Astrocyte of the spinal cord (primary cell): ENCODE measurements around the gene MYF6.

Experiments used
- DNase-seq: peaks from one replicate; pipeline ENCODE4 v3.0.0; 2011; ENCODE audit warnings: low read depth, low spot score
- H3K4me3 ChIP-seq: 2 replicates; pipeline ENCODE4 v1.5.1; 2011; ENCODE audit warnings: low read depth, mild to moderate bottlenecking, low read length, moderate library complexity
- in situ Hi-C: cut with HindIII; loops from 2 replicates; pipeline ENCODE4 v1.10.0; 2017; ENCODE audit warnings: low sequenced_read_pairs
- TF ChIP-seq, protein P1 (sequence below): IDR thresholded peaks from 2 replicates; pipeline ENCODE4 v1.5.1; 2012; ENCODE audit warnings: low read depth, mild to moderate bottlenecking, low read length, inconsistent platforms

Gene MYF6

DNA sequence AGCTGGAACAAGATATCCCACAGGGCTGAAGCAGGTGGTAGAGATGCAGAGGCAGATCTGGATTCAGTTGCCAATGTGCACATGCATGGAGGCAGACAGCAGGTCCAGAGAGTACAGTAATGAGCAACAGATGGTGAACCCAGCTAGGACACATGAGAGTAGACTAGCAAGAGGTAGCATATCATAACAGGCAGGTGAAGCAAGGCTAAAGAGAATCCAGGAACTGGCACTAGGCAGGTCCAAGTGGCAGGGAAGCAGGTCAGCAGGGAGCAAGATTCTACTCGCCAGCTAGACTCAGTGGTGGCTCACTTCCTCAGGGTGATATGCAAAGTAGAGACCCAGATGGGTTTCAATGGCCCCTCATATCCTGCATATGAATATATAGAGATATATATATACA lies 15.3 kb upstream of the MYF6 start:
- TF ChIP-seq, protein P1, sequence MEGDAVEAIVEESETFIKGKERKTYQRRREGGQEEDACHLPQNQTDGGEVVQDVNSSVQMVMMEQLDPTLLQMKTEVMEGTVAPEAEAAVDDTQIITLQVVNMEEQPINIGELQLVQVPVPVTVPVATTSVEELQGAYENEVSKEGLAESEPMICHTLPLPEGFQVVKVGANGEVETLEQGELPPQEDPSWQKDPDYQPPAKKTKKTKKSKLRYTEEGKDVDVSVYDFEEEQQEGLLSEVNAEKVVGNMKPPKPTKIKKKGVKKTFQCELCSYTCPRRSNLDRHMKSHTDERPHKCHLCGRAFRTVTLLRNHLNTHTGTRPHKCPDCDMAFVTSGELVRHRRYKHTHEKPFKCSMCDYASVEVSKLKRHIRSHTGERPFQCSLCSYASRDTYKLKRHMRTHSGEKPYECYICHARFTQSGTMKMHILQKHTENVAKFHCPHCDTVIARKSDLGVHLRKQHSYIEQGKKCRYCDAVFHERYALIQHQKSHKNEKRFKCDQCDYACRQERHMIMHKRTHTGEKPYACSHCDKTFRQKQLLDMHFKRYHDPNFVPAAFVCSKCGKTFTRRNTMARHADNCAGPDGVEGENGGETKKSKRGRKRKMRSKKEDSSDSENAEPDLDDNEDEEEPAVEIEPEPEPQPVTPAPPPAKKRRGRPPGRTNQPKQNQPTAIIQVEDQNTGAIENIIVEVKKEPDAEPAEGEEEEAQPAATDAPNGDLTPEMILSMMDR, result no peak
- DNase-seq, result no peak
- in situ Hi-C loops, result no loop called here
- no peak overlapping the region for H3K4me3 ChIP-seq

DNA sequence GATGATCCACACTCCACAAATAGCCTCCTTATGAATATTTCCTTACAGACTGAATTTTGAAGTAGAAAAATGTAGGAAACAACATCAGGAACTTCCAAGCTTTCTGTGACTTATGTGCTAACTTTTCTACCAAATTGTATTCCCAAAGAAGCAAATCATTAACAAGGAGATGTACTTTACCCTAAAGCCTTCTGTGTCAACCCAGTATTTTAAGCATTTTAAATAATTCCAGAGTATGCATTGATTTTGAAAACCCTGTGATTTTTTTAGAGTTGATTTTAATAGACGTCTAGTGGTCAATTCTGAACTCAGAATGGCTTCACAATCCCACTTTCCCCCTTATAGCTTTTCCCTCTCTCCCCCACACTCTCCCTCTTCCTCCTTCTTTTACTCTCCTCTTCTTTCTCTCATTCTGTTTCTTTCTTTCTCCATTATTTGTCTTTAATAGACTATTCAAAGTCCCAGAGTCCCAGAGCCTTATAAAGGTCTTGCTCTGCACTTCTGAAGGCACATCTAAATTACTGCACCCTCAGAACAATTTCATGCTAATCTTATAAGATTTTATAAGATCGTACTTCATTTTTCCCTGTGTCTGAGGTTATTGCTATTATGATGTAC lies 10.1 kb upstream of the MYF6 start:
- TF ChIP-seq, protein P1, result no peak
- no peak overlapping the region for H3K4me3 ChIP-seq
- no peak for DNase-seq
- in situ Hi-C loops, result no loop called here

DNA sequence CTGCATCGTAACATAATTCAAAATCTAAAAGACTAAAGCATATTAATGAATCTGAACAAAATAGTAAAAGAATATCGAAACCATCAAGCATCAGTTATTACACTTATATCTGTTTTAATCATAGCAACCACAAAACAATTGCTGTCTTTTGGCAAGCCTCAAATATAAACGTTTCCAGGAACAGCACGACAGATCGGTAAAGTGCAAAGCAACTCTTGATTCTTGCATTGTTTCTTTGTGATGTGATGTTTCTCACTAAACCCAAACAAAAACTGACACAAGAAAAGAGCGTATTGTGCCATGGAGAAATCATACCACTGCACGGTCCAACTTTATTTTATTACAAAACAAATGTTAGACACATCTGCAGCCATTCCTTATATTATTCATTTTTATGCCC lies 9.2 kb upstream of the MYF6 start:
- TF ChIP-seq, protein P1, result no peak
- DNase-seq, result no peak
- in situ Hi-C loops, result no loop called here
- no peak overlapping the region for H3K4me3 ChIP-seq

DNA sequence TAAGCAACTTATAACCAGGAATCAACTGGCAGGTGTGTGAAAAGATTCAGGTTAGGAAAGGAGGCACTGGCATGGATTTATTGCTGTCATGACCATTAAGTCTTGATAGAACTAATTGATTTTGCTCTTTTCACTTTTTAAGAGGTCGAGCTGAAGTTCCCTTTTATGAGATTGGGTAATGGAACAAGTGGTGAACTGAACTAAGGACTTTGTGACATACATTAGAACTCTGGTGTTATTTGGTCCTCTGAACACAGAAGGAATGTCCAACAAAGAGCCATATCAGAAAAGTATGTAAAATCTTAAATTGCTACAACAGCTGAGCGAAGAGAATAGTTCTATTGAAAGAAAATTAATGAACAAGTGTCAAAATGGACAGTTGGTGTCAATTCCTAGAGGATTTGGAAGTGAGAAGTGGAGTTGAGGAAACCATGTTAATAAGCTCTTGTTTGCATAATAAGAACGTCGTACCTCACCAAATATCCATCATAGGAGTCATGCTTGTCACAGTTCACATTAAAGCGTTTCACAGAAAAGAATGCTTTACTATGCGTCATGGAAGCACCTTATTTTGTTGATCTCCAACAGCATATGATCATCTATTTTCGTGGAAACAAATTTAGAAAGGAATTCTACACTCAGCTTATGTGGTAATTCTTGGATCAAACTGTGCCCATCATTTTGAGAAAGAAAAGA lies 8.4 kb upstream of the MYF6 start:
- in situ Hi-C loops, result no loop called here

DNA sequence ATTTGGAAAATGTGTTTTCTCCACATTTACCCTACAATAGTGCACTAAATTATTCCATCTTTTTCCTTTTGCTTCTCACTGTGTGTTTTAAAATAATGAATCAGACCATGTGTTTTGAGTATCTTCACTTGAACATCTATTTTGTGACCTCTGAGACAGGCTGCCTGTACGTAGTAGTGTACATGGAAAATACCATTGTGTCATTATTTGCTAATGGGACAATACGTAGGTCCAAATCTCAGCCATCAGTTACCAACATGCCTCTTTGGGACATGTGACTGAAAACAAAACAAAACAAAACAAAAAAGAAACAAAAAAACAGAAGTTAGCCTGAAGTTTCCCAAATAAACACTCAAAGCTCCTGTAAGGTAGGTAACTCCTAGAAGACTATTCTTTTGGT lies 7.1 kb upstream of the MYF6 start:
- TF ChIP-seq, protein P1, result no peak
- DNase-seq, result no peak
- H3K4me3 ChIP-seq, result no peak overlapping the region
- in situ Hi-C loops, result no loop called here

More for the DNA sequence above, 8.4 kb upstream of the MYF6 start:
- H3K4me3 ChIP-seq, result no peak overlapping the region
- DNase-seq, result peak; percentile 20
- TF ChIP-seq, protein P1, result no peak

DNA sequence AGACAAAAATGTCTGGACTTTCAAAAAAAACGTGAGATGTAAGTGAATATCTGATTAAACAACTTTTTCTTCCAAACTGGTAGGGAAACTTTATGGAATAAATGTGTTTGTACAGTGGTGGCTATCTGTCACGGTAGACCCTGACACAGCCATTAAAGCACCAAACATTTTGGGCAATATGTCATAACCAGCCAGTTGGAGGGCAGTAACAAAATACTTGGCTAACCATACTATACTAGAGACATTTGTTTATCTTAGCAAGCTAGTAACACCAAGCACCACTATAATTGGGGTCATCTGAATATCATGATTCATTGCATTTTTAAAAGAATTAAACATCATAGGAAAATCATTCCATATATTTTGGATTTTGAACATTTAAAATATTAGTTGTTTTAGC lies 6.0 kb upstream of the MYF6 start:
- DNase-seq, result no peak
- TF ChIP-seq, protein P1, result no peak
- in situ Hi-C loops, result no loop called here
- no peak overlapping the region for H3K4me3 ChIP-seq
